ENCODE data around the gene ACAA2.
A peak's percentile ranks its signal among the peaks of the same experiment; 100 is the strongest.

Gene ACAA2, protein sequence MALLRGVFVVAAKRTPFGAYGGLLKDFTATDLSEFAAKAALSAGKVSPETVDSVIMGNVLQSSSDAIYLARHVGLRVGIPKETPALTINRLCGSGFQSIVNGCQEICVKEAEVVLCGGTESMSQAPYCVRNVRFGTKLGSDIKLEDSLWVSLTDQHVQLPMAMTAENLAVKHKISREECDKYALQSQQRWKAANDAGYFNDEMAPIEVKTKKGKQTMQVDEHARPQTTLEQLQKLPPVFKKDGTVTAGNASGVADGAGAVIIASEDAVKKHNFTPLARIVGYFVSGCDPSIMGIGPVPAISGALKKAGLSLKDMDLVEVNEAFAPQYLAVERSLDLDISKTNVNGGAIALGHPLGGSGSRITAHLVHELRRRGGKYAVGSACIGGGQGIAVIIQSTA

DNA sequence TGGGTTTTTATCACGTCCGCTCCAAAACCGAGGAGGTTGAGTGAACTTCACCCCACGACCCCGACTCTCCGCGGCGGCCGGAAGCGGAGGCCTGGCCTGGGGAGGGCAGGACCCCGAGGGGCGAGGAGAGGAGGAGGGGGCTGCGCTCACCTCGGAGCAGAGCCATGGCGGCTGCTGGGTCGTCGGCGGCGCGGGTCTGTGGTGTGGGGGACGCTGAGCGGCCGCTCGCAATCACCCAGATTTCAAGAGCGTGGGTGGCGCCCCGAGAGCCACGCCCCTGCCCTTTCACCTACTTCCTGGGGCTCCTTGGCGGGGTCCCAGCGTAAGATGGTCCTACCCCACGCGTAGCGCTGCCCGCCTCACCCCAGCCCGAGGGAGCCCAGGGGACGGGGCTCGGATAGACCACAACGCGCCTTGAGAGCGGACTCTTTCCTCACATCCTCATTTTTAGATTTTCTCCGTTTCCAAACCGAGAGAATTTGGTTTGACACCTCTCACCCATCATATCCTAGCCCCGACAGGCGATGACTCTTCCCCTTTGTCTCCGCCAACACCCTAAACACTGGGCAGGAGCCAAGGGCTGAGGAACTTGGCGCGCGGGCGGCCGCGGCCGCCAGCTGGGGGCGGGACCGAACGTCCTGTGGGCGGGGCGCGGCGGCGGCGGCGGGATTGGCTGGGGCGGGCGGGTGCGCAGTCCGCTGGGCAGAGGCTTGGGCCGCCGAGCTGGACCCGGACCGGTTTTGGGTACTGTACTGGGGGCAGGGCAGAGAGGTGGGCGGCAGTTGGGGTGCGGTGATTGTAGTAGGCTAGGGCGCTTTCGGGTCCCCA lies at the start of gene ACAA2:
TSS of gene ACAA2 (minus strand) at position 215 of the 828 bp plus-strand sequence. CDS start at position 166, 49 bp downstream.
- peak; percentile 79 to 83 for DNase-seq

DNA sequence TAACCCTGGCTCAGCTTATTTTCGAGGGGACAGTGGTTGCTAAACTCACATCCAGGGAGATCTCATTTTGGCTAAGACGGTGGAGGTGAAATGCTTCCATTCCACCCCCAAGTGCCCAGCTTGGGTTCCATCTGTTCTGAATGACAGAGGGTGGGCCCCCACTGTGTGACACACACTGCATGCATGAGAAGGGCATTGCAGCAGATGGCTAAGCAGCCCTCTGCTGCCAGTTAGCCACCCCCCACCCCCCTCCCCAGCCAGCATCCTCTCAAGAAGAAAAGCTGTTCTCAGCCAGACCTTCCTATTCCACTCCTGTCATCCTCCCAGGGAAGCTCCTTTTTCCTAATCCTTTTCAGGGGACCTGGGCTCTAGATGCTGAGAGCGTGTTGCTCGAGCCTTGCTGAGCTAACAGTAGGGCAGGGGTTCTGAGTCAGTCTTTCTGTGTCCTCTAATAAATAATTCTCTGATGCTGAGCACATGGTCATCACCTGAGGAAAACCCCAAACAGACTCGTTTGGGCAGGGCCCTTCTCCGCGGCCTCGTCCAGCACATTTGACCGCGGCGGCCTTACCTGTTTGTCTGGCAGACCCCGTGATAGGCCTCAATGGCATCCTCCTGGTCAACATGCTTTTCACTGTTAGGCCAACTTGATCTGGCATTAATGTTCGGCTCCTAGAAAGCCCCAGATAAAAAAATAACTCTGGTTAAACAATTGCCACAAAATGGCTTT lies 49.5 kb upstream of the ACAA2 start:
- DNase-seq = no peak

GRCh38 chr18:49861659-49862058 lies 48.3 kb upstream of the ACAA2 start:
- DNase-seq = no peak

DNA sequence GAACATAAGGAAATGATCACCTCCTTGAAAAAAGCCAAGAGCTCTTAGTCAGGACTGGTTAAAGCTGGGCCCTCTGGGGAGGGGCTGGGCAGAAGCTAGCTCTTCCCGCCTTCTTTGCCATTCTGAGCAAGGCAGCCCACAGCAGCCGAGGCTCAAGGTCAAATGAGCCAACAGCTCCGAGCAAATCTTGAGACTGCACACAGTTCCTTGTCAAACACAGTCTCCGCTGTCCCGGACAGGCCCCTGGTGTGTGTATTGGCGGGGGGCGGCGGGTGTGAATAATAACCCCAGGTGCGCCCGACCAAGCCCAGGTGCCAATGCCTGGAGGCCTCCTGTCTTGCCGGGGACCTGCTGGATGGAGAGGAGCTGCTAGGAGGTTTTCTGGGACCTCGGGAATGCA lies 46.4 kb upstream of the ACAA2 start:
- DNase-seq = no peak

DNA sequence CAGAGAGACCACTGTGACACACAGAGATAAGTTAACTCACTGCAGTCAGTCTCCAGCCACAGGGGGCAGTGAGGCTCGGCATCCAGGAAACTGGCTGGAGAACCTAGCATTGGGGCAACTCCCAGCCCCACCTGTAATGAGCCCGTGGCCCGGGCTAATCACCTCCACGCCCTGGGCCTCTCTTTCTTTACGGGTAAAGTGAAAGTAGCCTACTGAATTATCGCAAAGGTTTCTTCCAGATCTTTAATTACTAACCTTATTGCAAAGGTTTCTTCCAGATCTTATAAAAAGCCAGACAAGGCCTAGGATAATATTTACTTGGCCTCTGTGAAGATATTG lies 45.7 kb upstream of the ACAA2 start:
- no peak for DNase-seq

DNA sequence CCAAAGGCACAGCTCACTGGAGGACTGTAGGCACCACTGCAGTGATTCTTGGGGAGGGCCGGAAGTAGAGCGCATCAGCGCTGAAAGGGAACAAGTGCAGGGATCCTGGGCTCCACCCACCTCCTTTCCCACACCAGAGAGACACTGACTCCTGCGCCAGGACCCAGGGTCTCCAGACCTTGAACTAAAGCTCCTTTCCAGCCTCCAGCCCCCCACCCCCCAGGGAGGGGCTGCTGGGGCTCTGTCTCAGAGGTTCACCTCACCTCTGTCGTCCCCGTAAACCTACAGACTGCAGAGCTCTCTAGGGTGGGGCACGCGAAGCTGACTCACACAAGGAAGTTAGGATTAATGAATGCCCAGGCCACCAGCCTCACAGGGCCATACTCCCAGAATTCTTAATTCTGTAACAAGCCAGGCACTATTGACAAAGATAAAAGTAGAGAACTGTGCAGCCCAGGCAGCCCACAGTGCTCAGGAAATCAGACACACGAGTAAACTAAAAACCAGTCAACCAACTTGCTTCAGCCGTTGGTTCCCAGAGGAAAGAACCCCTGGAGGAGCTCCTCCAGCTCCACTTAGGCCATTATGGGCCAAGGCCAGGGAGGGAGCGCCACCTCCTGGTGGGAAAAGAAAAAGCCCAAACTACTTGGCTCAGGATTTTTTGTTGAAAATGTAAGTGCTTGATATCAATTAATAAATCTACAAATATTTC lies 45.1 kb upstream of the ACAA2 start:
- DNase-seq = peak; percentile 62 to 66

- no peak for DNase-seq
Measured at GRCh38 chr18:49857708-49858107, 44.4 kb upstream of the ACAA2 start.

GRCh38 chr18:49856496-49856895 lies 43.2 kb upstream of the ACAA2 start:
- DNase-seq = no peak

DNA sequence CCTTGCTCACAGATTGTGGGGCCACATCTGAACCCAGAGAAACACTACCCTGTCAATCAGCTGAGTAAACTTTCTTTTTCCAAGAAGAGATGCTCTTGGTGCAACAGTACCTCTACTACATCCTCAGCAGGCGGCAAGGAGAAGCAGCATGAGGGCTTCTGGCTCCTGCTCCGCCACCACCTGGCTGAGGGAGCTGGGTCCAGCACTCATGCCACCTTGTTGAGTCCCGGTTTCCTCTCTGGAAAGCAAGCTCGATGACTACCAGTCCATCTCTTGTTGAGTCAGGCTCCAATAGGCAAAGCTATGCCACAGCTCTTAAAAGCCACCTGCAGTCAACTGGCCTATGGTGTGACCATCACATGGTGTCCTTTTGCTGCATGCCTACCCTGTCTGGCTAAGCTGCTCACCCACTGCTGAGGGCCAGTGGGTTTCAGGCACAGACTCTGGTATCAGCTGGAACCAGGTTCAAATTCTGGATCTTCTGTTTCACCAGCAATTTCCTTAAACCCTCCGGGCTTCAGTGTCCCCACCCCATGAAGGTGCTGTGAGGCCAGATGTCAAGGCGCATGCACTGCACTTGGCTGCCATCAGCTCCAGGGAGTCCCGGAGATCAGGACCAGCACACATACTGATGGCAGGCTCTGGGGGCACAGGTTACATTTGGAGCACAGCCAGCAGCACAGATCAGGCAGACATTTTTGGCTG lies 42.5 kb upstream of the ACAA2 start:
- DNase-seq = no peak

GRCh38 chr18:49854681-49855080 lies 41.3 kb upstream of the ACAA2 start:
- no peak for DNase-seq

- no peak for DNase-seq
Measured at GRCh38 chr18:49853436-49853835, 40.1 kb upstream of the ACAA2 start.

DNA sequence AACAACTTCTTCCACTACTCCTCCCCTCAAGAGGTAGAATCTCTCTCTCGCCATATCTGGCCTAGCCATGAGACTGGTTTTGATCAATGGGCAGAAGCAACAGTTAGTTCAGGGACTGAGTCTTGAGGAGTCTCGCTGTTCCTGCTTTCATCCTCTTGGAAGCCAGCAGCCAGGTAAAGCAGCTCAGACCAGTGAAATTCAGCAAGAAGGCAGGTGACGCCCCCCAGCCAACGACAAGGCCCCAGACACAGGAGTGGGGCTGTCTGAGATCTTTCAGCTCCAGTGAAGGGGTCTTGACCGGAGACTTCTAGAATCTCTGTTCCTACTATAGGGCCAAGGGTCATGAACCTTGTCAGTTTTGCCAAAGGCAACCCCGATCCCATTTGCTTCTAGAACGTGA lies 39.7 kb upstream of the ACAA2 start:
- DNase-seq = no peak

GRCh38 chr18:49851624-49852023 lies 38.3 kb upstream of the ACAA2 start:
- no peak for DNase-seq

DNA sequence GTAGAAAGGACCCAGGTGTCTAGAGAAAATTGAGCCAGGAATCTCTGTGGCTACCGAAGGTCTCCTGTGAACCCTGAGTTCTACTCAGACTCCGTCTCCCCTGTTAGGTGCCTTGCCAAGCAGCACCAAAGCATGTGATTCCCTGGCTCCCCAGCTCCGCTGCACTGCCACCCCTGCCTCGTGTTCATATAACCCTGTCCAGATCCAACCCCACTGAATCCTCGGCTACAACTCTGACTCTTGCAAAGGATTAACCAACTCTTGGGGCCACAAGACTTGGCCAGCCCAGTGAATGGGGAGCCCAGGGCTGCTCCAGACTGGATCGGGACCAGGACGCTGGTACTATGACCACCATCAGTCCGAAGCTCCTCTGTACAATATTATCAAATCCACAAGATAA lies 37.3 kb upstream of the ACAA2 start:
- DNase-seq = no peak

DNA sequence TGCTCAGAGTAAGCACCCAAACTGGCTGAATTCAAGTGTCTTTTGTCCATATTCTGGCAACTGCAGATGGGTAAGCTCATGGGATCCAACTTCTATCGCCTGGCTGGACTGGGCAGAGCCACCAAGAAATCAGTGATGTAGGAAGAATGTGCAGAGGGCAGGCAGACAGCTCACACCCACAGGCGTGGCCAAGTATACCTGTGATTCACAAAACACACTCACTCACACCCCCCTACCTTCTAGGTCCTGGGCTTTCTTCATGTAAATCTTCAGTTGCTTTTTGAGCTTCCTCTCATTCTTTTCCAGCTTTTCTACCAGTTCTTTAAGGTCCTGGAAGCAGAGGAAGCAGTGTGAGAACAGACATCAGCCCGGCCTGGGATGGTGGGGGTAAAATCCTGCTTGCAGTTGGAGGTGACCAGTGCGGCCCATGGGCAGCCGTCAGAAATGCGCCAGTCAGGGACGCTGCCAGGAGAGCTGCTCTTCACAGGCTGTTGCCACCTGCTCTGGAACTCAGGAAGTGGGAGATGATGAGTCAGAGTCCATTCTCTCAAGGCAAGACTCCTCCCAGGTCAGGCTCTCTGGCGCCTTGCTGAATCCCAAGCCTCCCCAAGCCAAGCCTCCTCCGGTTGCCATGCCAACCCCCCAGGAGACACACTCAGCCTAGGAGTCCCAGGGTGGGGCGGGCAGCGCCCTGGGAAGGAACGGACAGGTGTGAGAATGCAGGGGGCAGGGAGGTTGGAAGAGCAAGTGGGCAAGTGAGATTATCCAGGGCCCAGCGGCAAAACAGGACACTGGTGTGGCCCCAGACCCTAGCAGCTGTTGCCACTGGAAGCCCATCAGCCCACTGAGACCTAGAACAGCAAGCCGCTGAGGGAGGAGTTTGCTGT lies 36.2 kb upstream of the ACAA2 start:
- DNase-seq = no peak

- no peak for DNase-seq
Measured at GRCh38 chr18:49848115-49848514, 34.8 kb upstream of the ACAA2 start.

GRCh38 chr18:49847524-49847923 lies 34.2 kb upstream of the ACAA2 start:
- no peak for DNase-seq

GRCh38 chr18:49846718-49847470 lies 33.6 kb upstream of the ACAA2 start:
- DNase-seq = no peak

DNA sequence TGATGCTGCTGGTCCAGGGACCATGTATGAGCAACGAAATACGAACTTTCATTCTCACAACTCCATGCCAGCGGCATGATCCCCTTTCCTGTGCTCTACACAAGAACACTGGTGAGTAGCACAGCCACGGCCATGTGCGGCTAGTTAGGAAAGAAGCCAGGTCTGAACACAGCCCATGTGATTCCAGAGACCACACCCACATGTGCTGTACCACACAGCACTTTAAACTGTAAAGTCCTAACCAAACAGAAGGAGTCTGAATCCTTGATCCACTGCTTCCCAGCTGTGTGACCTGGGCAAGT lies 33.0 kb upstream of the ACAA2 start:
- no peak for DNase-seq

GRCh38 chr18:49845629-49846360 lies 32.5 kb upstream of the ACAA2 start:
- no peak for DNase-seq
